IPS DF 19.7 (cell line): ENCODE measurements around the gene CFAP77.

ENCODE experiments used
- DNase-seq: peaks from one replicate; pipeline ENCODE4 v3.0.0-alpha.2; 2013; ENCODE audit warnings: low read depth, low spot score

The CFAP77 gene

DNA sequence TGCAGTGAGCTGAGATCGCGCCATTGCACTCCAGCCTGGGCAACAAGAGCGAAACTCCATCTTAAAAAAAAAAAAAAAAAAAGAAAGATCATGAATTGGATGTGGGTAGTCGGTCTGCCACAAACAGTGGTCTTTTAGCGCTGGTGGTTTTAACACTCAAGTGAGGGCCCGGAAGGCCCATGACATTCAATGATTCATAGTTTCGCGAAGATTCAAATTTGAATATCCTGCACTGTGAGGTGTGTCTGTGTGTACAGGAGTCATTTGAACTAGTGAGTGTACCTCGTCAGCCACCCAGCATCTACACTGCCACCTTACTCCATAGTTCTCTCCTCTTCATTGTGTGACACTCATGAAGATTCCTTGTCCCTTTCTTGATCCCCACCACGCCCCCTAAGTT lies 41.3 kb downstream of the CFAP77 start:
- no peak for DNase-seq

DNA sequence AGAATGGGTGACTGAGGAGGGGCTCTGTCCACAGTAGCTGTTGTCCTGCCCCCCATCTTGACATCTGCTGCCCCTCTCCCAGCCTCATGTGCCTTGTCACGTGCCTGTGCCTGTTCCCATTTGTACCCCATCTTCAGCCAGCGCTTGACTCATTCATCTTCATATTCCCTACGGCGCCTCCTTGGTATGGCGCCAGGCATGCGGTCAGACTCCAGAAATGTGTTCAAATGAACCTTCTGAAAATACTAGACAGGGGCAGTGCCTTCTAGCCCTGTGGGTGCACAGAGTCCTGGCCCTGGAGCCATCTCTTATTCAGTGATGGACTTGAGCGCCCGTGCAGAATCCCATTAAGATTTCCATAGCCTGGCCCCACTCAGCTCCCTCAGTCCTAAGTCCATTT lies 46.2 kb downstream of the CFAP77 start:
- DNase-seq: no peak

DNA sequence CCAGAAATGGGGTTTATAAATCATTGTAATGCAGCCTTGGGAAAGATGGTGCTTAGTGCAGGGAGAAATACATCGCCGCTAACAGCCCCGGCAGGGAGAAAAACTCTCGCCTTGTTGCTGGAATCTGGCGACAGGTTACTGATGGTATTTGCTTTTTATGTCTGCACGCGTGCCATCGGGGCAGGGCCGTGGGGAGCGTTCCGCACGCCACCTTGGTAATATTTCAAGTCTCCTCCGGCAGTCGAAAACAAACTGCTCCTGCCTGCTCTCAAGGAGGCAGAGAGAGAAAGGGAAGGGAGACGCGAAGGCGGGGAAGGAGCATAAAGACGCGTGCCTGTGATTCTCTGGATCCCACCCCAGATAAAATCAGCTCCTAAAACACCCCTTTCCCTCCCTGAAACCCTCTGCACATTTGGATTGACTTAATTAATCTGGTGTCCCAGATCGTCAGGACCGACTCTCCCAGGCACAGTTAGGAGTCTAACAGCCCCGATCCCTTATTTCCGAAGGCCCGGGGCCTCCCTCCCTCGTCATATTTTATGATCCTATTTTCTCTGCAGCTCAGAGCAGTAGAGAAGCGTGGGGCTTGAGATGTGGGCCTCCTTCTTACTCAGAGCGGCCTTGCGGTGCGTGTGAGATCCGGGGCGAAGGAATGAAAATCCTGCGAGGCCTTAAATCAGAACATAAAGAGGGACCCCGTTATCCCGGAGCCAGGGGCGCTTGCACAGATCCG lies 47.7 kb downstream of the CFAP77 start:
- DNase-seq: no peak

DNA sequence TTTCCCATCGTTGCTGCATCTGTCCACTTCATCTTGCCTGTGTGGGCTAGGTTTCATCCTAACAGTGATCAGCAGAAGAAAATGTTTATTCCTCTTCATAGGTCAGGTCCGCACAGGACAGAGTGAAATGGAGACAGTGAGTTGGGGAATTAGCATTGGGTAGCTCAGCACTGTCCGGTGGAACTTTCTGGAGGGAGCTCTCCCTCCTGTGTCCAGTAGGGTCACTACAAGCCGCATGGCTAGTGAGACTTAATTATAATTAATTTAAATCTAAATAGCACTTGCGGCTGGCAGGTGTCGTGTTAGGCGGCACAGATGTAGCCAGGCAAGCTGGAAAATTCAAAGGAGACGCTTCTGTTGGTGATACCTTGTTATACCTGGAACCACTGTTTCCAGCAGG lies 48.4 kb downstream of the CFAP77 start:
- no peak for DNase-seq

DNA sequence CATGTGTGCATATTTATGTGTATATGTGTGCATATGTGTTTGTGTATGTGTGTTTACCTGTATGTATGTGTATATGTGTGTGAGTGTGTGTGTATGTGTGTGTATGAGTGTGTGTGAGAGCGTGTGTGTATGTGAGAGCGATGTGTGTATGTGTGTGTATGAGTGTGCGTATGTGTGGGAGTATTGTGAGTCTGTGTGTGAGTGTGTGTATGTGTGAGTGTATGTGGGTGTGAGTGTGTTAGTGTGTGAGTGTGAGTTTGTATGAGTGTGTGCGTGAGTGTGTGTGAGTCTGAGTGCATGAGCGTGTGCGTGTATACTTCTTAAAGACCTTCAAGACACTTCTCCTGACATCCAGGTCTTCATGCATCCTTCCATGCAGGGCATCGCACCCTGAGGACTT lies 49.6 kb downstream of the CFAP77 start:
- no peak for DNase-seq

DNA sequence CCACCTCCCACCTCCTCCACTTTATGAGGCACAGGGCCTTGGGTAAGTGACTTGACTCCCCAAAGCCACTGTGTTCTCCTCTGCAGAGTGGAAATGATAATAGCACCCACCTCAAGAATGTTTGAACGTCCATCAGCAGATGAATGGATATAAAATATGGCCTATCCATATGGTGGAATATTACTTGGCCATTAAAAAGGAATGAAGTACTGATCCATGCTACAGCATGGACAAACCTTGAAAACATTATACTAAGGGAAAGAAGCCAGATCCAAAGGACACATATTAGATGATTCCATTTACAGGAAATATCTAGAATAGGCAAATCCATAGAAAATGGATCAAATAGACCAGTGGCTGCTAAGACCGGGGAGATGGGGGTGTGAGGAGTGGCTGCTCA lies 50.2 kb downstream of the CFAP77 start:
- DNase-seq: no peak

DNA sequence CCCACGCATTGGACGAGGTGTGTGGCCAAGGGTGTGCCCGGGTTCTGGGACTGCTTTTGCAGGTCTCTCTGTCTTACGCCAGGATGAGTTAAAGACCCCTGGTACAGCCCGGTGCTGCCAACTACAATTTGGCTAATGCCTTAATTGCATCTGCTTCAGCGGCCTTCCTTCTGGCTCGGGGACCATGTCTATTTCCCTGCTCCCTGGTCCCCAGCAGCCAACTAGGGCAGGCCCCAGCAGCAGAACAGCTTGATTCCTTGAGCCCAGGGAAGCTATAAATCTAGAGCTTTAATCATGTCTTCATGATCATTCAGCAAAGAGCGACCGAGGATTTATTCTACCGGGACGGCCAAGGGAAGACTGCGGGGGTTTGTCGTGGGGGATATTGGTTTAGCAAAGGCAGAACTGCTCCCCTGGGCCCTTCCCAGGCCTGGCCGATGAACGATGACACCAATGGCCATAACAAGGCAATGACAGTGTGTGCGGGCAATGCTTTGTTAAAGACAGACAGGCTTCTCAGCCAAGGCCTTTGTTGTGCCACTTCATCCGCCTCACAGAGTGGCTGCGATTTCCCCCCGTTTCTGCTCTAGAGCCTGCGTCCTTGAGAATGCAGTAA lies 51.4 kb downstream of the CFAP77 start:
- DNase-seq: no peak

DNA sequence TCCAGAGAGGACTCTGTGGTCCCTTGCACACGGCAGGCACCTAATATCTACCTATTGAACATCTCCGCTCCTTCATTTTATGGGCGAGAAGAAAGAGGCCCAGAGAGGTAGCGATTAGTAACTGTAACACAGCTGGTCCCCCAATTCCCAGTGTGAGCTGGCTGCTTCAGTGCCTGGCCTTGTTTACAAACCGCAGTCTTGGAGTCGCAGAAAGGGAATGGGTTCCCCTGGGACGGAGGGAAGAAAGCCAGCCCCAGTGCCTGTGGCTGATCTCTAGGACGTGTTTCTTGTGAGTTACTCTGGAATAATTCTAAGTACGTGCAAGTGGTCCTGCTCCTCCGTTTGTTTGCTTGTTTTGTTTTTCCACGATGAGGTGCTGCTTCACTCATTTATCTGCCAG lies 52.0 kb downstream of the CFAP77 start:
- DNase-seq: no peak

DNA sequence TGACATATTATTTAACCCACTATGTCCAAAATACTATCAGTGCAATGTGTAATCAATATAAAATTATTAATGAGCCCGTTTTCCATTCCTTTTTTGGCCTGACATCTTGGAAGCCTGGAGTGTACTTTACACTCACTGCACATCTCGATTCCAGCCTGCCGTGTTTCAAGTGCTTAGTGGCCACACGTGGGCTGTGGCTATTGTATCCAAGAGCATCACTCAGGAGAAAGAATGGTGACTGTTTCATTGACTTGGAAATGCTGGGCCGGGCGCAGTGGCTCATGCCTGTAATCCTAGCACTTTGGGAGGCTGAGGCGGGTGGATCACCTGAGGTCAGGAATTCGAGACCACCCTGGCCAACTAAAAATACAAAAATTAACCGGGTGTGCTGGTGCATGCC lies 54.5 kb downstream of the CFAP77 start:
- no peak for DNase-seq

DNA sequence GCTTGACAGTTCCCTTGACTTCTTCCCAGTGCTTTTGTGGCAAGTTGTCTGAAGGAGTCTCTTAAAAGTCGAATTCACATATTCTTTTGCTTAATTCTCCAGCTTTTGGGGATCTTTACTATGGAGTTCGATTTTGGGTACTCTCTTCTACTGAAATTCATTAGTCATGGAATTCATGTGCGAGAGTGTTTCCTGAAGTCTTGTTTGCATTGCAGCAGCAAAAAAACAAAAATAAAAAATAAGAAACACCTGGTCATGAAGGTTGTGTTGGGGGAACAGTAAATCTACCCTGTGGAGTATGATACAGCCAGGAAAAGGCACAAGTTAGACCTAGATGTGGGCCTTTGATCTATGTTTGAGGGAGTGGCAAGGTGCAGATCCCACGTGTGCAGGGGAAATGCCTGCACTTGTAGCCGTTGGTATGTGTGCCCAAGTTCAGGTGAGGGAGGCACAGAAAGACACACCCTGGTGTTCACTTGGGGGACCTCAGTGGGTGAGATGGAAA lies 55.2 kb downstream of the CFAP77 start:
- no peak for DNase-seq

DNA sequence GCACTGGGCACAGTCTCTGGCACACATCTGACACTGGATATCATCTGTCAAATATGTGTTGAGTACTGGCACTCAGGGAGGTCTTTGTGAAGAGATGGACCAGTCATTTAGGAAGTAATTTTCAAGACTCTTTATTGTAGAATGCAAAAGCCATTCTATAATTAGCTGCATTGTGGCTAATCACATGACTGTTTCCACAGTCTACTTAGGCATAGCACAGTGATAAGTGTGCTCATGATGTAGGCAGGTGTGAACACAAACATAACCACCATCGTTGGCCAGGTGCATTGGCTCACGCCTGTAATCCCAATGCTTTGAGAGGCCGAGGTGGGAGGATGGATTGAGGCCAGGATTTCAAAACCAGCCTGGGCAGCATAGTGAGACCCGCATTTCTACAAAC lies 62.2 kb downstream of the CFAP77 start:
- no peak for DNase-seq

DNA sequence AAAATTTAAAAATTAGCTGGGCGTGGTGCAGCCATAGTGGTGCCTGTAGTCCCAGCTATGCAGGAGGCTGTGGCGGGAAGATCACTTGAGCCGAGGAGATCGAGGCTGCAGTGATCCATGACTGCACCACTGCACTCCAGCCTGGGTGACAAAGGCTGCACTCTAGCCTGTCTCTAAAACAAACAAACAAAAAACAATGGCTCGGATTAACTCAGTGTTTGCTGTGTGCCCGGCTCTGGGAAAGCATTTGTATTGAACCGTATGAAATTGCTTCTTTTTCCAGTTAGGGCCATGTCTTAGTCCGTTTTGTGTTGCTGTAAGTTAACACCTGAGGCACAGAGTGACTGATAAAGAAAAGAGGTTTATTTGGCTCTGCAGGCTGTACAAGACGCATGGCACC lies 62.6 kb downstream of the CFAP77 start:
- no peak for DNase-seq

DNA sequence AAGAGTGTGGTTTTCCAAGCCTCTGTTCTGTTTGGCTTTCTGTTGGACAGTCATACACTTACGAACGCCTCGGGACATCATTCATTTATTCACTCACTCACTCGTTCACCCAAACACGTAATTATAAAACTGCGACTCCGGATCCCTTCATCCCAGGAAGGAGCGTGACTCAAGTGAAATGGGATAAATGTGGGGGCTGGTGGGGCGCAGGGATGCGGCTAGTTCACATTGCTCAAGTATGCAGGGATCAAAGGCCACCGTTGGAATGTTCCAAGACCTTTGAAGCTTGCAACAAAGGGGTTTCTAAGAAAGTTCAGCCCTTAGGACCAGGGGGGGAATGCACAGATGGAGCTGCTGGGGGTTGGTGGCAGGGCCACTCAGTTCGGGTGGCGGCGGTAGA lies 64.2 kb downstream of the CFAP77 start:
- no peak for DNase-seq

DNA sequence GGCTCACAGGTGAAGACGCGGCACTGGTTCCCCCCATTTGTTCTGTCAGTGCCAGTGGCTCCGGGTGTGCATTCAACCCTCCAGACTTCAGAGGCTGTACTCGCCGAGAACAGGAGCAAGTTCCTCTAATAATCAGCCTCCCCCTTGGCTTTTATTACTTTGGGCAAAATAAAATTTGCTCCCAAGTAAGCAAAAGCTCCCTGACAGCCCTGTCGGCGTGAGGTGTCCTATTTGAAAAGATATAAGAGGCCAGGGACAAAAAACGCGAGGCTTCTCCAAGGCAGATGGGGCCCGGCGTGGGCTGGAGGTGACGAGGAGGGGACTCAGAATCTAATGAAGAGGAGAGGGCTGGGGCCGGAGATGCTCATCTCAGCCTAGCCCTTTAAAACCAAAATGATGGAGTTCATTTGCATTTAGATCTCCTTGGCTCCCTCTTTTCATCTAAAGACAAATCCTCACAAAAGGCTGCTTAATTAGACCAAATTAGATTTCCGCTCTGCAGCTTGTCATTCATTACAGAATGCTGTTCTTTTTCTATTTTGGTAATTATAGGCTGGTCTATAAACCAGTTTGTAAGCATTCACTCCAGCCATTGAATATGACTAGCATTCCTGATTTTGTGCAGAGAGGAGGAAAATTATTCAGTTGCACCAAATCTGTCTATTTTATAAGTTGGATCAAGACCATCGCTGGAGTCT lies 68.5 kb downstream of the CFAP77 start:
- DNase-seq: no peak

DNA sequence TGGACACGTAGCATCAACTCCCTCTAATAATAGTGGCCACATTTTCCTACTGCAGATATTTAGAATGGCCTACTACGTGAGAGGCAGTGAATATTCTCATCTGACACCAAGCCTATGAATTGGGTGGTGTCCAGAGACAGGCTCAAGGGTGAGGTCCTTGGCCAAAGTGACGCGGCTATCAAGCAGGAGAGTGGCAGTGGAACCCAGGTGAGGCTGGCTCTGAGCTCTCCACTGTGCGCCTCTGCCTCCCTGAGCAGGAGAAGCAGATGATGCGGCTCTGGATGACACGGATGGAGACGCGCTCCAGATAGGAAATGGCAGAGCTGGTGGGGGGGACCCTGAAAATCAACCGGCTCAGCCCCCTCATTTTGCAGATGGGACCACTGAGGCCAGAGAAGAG lies 69.7 kb downstream of the CFAP77 start:
- DNase-seq: no peak

DNA sequence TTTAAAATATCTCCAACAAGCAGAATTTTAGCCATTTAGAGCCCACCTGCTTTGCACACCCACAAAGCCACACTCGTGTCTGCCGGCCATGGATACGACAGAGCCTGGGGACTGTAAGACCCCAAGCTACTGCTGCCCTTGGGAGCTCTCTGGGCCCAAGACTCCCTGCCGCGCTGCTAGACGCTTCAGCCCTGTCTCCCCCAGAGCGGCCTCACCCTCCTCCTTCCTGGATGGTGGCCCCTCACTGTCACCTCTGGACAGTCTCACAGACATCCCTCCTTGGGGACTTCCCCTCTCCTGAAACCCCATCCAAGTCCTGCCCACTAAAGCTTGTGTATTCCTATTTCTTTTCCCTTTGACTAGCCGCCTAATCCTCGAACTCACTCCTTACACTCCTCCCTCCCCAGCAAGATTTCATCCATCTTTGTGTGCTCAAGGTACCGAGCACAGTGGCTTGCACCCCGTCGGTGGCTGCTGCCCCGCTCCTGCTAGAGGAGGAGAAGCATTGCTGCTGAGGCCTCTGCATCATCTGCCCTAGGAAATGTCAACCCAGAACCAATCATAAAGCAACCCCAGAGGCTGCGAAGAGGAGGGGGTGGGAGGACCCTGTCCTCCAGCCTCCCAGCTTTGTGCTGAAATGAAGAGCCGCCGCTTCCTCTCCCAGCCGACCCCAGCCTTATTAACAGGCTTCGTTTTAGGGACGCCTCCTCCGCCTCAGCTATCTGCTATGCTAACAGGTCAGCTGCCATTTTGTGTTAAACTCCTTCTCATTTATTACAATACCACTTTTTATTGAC lies 71.2 kb downstream of the CFAP77 start:
- no peak for DNase-seq

DNA sequence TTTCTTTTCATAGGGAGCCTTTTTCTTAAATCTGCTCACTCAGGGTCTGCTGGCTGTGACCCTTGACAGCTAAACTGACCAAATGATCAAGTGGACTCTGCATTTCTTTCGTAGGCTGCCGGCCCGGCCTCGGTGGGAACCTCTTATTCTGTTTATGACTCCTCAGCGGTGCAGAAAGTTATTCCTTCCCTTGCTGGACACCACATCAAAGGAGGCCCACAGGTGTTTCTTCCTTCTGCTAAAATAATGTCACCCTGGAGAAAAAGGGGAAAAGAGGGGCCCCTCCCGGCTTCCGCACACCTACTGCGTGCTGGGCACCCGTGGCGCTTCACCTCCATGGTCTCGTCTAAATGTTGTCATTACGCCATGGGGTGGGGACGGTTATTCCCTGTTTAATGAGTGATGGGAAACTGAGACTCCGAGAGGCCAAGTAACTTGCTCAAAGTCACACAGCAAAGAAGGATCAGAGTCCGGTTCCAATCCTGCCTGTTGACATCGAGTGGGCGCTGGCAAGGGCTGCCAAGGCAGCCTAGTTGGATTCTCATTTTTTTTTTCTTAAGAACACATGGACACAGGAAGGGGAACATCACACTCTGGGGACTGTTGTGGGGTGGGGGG lies 72.3 kb downstream of the CFAP77 start:
- DNase-seq: no peak

DNA sequence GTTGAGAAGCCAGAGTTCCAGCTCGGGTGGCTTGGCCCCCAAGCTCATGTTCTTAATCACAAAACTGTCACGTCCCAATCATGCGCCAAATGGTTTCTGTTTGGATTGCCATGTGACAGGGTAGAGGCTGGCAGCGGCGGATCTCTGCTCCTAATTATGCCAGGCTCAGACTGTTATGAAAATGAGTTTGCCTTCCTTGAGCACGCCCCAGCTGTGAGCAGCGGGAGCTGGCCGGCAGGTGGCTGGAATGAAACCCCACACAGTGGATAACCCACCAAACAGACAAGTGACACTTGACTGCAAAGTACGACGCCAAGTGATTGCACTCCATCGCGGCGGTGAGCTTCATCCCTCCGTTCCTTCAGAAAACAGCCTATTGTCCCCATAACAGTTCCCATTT lies 75.4 kb downstream of the CFAP77 start:
- no peak for DNase-seq

DNA sequence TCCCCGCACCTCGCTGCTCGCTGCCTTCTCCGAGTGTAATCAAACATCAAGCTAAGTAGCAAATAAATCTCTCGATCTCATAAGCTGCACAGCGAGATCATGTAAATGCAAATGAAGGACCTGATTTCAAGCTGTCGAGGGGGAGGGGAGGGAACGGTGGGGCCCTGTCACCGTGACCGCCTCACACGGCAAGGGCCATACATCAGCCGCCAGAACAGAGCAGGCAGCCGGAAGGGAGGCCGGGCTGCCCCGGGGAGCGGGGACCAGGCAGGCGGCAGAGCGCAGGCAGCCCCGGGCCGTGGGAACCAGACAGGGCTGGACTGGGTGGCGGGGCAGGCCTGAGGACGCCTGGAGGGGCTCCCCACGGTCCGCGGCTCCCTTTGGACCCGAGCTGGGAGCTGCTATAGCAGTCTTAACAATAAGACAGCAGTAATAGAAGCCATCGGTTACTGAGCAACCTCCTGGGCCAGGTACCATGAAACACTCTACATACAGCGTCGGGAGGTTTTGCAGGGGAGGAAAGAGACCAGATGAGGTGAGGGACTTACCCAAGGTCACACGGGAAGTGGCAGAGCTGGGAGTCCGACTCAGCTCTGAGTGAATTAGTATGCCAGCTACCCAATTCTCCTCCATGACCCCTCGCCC lies 76.8 kb downstream of the CFAP77 start:
- no peak for DNase-seq

DNA sequence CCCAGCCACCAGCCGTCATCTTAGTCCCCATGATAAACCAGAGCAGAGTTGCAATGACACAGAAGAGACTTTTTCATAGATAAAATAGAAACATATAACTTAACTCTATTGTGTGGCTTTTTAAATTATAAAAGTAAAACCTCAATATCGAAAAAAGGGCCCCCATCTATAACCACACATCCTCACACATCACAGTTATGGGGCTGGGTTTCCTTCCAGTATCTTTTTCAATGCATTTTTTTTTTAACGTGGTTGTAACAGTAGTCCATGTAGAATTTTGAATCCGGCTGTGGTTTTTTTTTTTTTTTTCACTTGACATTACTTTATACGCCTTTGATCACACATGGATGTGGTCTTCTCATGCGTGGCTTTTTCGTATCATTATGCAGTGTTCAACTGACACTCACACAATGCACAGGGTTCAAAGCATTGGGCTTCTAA lies 77.4 kb downstream of the CFAP77 start:
- no peak for DNase-seq

DNA sequence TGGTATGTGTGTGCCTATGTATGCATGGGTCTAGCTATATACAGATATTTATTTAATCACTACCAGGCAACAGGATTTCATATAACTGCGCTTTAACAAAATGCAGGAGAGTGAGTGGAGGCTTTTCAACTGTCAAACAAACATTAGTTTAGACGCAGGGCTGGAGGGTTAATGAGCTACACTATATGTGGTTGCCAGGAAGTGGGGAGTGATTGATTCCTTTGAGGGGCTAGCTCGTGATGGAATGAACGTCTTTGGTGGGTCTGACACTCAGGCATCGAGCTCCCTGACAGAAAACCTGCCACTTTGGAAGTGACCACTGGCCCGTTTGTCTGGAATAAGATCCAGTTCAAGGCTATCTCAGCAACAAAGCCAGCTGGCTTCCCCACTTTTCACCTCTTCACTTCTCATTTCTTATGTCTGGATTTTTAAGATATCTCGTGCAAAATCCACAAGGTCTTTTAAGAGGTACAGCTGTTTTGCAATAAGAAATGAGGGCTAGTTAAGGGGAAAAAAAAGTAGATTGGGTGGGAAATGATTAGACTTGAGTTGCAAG lies 78.0 kb downstream of the CFAP77 start:
- no peak for DNase-seq
